ACC112 (cell line): ENCODE measurements around the gene SREBF2.

Experiments
- H2AFZ ChIP-seq: fragments of 200-600 bp; sonication (generic); one replicate; pipeline ENCODE4 v1.6.0; 2017; ENCODE audit warnings: antibody characterized with exemption, low read length; ENCODE audit not compliant: unreplicated experiment
- H3K27ac ChIP-seq: fragments of 200-600 bp; sonication (generic); 2 replicates; pipeline ENCODE4 v1.5.1; 2014; ENCODE audit warnings: low read depth, mild to moderate bottlenecking, antibody characterized with exemption, low read length, moderate library complexity
- H3K27me3 ChIP-seq: fragments of 200-600 bp; sonication (generic); 2 replicates; pipeline ENCODE4 v1.6.1; 2014; ENCODE audit warnings: mild to moderate bottlenecking, antibody characterized with exemption, low read length, moderate library complexity, mixed read lengths; ENCODE audit not compliant: insufficient read depth
- H3K36me3 ChIP-seq: fragments of 200-600 bp; sonication (generic); 2 replicates; pipeline ENCODE4 v1.6.1; 2016; ENCODE audit warnings: mild to moderate bottlenecking, antibody characterized with exemption, low read length, moderate library complexity, mixed read lengths; ENCODE audit not compliant: insufficient read depth
- H3K4me1 ChIP-seq: fragments of 200-600 bp; sonication (generic); one replicate; pipeline ENCODE4 v1.6.1; 2016; ENCODE audit warnings: low read length, mixed read lengths; ENCODE audit not compliant: insufficient read depth, unreplicated experiment, control insufficient read depth
- H3K4me3 ChIP-seq: fragments of 200-600 bp; sonication (generic); 2 replicates; pipeline ENCODE4 v1.5.1; 2014; ENCODE audit warnings: mild to moderate bottlenecking, low read depth, low read length
- H3K79me2 ChIP-seq: fragments of 200-600 bp; sonication (generic); one replicate; pipeline ENCODE4 v1.6.0; 2016; ENCODE audit warnings: low read length; ENCODE audit not compliant: control insufficient read depth, unreplicated experiment, insufficient read depth

The SREBF2 gene

DNA sequence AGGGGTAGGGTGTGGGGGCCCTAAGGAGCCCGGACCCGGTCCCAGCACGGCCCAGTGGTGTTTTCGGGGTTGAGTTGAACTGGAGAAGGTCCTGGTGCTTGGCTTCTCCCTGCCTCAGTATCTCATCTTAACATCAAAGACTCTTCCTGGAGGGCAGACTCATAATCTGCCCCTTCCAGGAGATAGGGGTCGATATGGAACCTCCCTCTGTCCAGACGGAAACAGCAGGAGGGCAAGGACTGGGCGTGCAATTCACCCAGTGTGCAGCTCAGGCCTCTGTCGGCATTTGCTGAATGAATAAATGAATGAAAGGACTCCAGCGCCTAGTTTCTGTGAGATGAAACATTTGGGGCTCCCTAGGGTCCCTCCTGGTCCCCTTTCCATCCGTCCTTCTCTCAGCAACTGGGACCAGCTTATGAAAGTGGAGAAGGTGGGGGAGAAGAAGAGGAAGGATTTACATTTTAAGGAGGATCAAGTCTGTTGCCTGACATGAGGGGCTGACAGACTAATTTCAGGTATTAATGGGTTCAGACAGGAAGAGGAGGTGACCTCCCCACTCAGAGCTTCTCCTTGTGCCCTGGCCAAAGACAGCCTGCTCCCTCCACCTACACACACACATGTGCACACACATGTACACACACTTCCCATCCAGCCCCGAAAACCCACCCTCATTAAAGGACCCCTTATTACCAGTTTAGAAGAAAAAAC lies 83.0 kb downstream of the SREBF2 start:
- Histone ChIP-seq H3K27me3 (peaks cover 41% of the 10 kb centered on the region), H2AFZ (no peak overlapping the region), H3K27ac (no peak overlapping the region), H3K4me3 (no peak overlapping the region), H3K79me2 (no peaks in the 10 kb centered on the region), H3K36me3 (no peaks in the 10 kb centered on the region), H3K4me1 (peaks cover 7% of the 10 kb centered on the region)

DNA sequence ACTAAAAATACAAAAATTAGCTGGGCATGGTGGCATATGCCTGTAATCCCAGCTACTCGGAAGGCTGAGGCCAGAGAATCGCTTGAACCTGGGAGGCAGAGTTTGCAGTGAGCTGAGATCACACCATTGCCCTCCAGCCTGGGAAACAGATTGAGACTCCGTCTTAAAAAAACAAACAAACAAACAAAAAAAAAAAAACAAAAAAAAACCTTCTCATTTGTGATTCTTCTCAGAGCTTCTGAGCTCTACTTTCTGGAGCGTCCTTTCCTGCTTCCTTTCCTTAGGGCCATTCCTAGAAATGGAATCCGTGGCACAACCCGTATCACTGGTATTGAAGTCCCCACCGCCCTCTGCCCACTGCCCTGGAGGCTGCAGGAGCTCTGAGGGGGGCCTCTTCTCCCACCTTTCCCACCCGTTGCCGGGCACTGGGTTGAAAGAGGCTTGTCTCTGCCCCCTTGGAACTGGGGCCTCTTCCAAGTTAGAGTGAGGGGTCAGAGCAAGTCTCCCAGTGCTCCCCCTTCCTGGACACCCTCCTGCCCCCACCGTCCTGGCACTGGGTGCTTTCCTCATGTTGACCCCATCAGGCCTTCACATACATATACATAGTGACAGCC lies 83.9 kb downstream of the SREBF2 start:
- Histone ChIP-seq H3K27me3 (peaks cover 32% of the 10 kb centered on the region), H3K79me2 (no peaks in the 10 kb centered on the region), H2AFZ (no peak overlapping the region), H3K4me1 (peaks cover 7% of the 10 kb centered on the region), H3K36me3 (no peaks in the 10 kb centered on the region), H3K4me3 (no peak overlapping the region), H3K27ac (no peak overlapping the region)

GRCh38 chr22:41917375-41917902 lies 84.5 kb downstream of the SREBF2 start:
- Histone ChIP-seq H3K4me1 (peaks cover 7% of the 10 kb centered on the region), H2AFZ (no peak overlapping the region), H3K79me2 (no peaks in the 10 kb centered on the region), H3K4me3 (no peak overlapping the region), H3K27me3 (peaks cover 26% of the 10 kb centered on the region), H3K27ac (no peak overlapping the region), H3K36me3 (no peaks in the 10 kb centered on the region)

DNA sequence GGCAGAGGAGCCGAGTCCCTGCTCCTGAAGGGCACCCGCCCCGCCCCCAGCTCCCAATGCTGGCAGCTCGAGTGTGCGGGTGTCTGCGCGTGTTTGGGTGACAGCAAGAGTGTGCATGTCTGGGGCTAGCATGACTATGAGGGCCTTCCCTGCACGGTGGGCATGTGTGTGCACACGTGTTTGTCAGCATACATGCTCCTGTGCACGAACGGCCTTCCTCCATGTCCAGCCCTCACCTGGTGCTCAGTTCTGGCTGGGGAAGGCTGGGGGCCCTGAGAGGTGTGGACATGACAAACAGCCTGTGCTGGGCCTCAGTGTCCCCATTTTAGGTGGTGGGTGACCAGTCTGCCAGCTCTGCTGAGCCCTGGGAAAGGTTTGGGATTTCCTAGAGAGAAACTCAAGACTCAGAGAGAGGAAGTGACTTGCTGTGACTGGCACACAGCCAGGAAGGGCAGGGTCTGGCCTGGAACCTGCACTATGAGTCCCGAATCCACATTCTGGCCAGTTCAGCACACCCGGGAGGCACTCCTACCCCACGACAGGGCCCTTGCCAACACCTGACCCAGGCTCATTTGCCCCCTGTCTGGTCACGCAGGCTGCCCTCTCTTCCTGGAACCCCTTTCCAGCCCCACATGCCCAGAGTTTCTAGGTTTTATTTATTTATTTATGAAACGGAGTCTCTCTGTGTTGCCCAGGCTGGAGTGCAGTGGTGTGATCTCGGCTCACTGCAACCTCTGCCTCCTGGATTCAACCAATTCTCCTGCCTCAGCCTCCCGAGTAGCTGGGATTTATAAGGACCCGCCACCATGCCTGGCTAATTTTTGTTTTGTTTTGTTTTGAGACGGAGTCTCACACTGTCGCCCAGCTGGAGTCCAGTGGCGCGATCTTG lies 85.2 kb downstream of the SREBF2 start:
- Histone ChIP-seq H3K27me3 (peaks cover 19% of the 10 kb centered on the region), H3K79me2 (no peaks in the 10 kb centered on the region), H3K4me3 (no peak overlapping the region), H2AFZ (no peak overlapping the region), H3K36me3 (no peaks in the 10 kb centered on the region), H3K27ac (no peak overlapping the region), H3K4me1 (peaks cover 7% of the 10 kb centered on the region)

DNA sequence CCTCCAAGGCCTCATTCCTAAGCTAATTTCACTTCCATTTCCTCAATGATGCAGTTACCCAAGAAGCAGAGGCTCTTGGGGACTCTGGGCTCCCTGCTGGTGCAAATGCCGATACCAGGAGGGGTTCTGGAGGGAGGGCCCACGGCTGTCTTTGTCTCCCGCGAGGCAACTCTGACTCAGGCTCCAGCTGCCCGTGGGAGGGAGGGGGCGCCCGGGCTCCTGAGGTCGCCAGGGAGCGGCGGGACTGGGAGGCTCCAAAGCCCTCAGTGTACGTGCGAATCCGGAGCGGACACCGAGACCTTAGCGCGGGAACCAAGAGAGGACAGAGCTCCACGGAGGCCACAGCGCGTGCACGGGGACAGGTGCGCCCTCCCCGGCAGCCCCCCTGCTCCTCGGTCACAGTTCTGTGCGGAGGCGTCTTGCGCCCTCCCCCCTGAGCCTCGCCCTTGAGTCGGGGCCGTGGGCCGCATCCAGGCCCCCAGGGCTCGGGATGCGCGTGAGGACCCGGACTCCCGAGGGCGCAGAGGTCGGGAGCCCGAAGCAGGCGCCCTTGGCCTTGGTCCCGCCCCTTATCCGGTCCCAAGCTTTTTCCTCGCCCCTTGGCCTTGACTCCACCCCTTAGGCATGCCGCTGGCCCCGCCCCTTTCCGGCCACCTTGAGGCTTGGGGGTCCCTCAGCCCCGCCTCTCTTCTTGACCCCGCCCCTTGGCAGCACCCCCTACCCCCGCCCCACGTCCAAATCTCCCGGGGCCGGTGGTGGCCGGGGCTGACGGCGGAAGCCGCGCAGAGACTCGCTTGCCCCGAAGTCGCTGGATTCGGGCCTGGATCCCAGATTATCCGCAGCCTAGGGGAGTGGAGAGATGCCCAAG lies 86.7 kb downstream of the SREBF2 start:
- Histone ChIP-seq H3K36me3 (no peaks in the 10 kb centered on the region), H3K27ac (no peak overlapping the region), H3K4me1 (peaks cover 7% of the 10 kb centered on the region), H3K79me2 (no peaks in the 10 kb centered on the region), H3K4me3 (peak overlapping the region; percentile 50), H2AFZ (no peak overlapping the region), H3K27me3 (peaks cover 15% of the 10 kb centered on the region)

DNA sequence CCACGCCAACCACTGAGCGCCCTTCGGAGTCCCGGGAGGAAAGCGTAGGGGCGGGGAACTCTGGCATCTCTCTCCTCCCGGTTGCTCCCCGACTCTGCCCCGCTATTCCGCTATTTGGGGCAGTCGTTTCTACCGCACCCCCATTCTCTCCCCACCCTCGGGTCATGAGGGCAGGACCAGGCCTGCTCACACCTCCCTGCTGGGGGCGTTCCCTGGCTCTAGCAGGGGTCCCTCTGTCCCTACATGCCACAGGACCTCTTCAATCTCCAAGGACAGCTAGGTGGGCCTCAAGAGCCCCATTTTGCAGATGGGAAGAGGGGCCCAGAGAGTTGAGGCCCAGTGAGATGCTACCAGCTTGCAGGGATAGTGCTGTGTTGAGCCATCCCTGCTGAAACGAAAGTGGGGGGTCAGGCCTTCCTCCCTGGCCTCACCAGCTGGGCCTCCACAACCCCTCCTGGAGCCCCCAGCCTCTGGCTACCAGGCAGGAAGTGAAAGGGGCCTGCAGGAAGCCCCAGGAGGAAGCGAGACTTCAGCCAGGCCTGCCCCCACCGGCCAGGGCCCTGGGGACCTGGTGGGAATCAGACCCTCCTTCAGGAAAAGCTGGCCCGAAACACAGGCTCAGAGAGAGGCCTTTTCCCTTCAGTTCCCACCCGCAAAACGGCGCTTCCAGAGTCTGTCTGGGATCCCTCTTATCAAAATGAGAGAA lies 87.5 kb downstream of the SREBF2 start:
- Histone ChIP-seq H3K79me2 (no peaks in the 10 kb centered on the region), H3K36me3 (no peaks in the 10 kb centered on the region), H3K4me1 (peaks cover 7% of the 10 kb centered on the region), H3K27ac (no peak overlapping the region), H3K27me3 (peaks cover 12% of the 10 kb centered on the region), H2AFZ (no peak overlapping the region), H3K4me3 (no peak overlapping the region)

DNA sequence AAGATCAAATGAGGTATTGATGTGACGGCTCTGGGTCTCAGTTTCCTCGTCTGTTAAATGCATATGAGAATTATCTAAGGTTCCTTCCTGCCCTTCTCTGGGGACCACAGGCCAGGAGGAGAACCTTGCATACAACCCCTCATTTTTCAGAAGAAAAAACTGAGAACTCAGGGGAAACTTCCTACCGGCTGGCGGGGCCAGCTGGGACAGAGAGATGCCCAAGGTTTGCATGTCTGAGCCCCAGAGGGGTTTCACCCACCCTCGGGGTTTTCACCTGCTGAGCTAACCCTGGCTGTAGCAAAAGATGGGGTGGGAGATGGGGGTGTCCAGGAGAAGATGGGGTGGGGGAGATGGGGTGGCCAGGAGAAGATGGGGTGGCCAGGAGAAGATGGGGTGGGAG lies 89.4 kb downstream of the SREBF2 start:
- Histone ChIP-seq H3K27me3 (peaks cover 7% of the 10 kb centered on the region; the same call in 1 of the 2 replicates), H3K27ac (no peak overlapping the region), H2AFZ (no peak overlapping the region), H3K4me1 (peaks cover 7% of the 10 kb centered on the region), H3K79me2 (no peaks in the 10 kb centered on the region), H3K4me3 (no peak overlapping the region), H3K36me3 (no peaks in the 10 kb centered on the region)

GRCh38 chr22:41922940-41923594 lies 90.2 kb downstream of the SREBF2 start:
- Histone ChIP-seq H3K36me3 (no peaks in the 10 kb centered on the region), H3K4me3 (no peak overlapping the region), H3K27ac (no peak overlapping the region), H2AFZ (no peak overlapping the region), H3K4me1 (peaks cover 5% of the 10 kb centered on the region), H3K27me3 (peaks cover 7% of the 10 kb centered on the region; the same call in 1 of the 2 replicates), H3K79me2 (no peaks in the 10 kb centered on the region)

- H3K27ac ChIP-seq: no peak overlapping the region
- H3K79me2 ChIP-seq: no peaks in the 10 kb centered on the region
- H3K4me1 ChIP-seq: peaks cover 3% of the 10 kb centered on the region
- no peak overlapping the region for H3K4me3 ChIP-seq
- H2AFZ ChIP-seq: no peak overlapping the region
- H3K27me3 ChIP-seq: peaks cover 7% of the 10 kb centered on the region; the same call in 1 of the 2 replicates
- H3K36me3 ChIP-seq: no peaks in the 10 kb centered on the region
These were observed 90.8 kb downstream of the SREBF2 start for GRCh38 chr22:41923595-41924276.
